ENCODE measurements around the gene BCL3.
A peak's percentile ranks its signal among the peaks of the same experiment; 100 is the strongest.
"Not testable (repeated sequence)": the region's sequence is repeated elsewhere in the genome, so short reads cannot be mapped to it uniquely, and the experiment has no call there.

The BCL3 gene

DNA sequence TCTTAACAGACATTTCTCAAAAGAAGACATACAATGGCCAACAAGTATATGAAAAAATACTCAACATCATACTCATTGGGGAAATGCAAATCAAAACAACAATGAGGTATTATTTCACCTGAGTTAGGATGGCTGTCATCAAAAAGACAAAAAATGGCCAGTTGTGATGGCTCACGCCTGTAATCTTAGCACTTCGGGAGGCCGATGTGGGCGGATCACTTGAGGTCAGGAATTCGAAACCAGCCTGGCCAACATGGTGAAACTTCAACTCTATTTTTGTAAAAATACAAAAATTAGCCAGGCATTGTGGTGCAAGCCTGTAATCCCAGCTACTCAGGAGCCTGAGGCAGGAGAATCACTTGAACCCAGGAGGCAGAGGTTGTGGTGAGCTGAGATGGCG, 27.6 kb upstream of the BCL3 start:
- no peak for DNase-seq (ENCODE audit: low spot score)

DNA sequence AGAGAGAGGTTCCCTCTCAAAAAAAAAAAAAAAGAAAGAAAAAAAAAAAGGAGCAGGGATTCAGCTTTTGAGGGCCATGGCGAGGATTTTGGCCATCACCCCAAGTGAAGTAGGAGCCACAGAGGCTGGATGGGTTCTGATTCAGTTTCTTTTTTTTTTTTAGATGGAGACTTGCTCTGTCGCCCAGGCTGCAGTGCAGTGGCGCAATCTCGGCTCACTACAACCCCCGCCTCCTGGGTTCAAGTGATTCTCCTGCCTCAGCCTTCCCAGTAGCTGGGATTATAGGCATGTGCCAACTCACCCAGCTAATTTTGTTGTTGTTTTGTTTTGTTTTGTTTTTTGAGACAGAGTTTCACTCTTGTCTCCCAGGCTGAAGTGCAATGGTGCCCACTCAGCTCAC, 27.1 kb upstream of the BCL3 start:
- DNase-seq (ENCODE audit: low spot score), result not testable (repeated sequence)

DNA sequence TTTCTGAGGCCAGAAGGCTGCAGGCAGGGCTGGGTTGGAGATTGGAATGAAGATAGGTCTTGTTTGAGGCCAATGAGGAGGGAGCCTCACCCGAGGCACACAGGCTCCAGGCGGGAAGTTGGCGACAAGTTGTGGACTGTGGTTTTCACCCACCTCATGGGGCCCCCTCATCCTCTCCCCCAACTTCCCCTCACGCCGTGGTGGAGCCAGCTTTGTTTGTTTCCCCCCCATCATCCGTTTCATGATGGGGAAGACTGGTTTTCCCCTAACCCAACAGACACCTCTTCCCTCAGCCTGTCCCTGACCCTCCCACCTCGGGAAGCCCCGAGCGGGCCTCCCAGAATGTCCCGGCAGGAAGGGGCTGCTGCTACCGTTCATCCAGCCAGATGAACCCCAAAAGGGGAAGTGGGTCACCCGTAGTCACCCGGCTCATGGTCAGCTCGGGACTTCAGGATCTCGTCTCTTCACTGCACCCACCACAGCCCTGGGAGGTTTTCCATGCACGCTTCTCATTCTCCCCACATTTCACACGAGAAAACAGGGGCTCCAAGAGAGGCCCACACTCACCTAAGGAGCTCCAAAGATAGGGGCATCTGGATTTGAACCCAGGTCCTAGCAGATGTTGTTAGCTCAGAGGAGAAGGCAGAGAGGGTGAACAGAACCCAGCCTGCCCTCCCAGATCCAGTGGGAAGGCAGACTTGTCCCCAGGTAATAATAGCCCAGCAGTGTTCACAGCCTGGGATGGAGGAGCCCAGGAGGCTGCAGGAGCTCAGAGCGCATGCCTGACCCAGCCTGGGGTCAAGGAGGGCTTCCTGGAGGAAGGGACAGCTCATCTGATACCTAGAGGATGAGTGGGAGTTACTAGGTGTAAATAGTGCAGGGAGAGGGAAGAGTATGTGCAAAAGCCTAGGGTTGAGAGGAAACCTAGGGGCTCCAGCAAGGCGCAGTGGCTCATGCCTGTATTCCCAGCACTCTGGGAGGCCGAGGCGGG, 26.1 kb upstream of the BCL3 start:
- no peak for DNase-seq (ENCODE audit: low spot score)

DNA sequence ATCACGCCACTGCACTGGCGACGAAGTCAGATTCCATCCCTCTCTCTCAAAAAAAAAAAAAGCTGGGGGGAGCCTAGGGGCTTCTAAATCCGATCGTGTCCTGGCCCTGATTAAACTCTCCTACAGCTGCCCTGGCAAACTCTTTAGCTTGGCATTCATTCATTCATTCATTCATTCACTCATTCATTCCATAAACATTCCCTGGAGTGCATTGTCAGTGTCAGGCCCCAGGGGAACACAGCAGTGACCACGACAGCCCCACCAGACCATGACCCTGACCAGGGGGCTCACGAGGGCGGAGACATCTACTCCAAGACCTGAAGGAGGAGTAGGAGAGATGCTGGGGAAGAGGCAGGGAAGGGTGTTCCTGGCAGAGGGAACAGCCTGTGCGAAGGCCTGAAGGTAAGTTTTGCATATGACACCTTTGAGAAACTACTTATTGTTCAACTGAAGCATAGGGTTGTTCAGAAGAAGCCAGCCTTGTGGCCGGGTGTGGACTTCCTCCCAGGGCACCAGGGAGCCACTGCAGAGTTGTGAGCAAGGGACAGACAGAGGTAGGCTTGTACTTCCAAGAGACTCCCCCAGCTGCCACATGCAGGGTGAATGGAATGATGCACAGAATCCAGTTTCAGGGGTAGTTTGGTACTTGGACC, 25.1 kb upstream of the BCL3 start:
- DNase-seq (ENCODE audit: low spot score), result no peak

DNA sequence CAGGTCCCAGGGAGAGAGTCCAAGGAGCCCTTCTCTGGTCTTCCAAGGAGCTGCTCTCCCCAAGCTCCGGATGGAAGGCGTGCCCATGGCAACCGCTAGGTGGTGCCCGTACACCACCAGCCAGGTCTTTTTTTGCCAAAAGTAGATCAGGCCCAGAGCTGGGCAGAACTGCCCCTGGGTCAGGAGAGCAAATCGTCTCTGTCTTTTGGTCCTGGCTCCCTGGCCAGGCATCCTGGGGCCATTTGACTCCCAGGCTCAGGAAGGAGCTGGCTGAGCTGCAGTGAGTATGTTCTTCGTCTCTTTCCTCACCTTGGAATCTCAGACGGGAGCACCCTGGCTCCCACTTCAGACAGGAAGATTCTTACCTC, 24.6 kb upstream of the BCL3 start:
- DNase-seq (ENCODE audit: low spot score), result peak; percentile 59

DNA sequence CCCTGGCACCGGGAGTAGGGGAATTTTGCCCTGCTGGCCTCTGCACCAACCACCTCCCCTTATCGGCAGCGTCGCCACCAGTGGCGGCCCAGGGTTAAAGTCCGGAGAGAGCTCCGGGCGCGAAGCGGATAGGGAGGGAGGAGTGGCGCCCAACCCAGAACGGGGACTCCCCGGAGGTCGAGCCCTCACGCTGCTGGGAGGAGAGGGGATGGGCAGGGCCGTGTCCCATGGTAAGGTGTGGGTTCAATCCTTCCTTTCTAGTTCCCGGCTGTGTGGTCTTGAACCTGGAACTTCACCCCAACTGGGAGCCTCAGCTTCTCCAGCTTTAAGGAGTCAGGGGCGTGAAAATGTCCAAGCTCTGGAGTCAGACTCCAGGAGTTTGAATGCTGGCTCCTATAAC, 23.3 kb upstream of the BCL3 start:
- no peak for DNase-seq (ENCODE audit: low spot score)

DNA sequence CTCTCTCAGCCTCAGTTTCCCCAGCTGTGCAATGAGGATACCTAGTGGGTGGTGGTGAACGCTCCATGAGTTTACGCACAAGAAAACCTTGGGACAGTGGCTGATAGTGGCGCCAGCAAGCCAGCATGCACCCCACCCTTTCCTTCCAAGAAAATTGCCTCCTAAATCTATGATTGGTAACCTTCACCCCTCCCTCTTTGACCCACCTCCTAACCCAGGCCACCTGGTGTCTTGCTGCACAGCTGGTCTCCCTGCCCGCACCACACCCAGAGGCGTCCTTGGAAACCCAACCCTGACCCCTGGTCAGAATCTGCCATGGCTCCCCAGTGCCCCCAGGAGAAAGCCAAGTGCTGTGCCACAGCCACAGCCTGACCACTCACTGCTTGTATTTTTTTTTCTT, 22.8 kb upstream of the BCL3 start:
- no peak for DNase-seq (ENCODE audit: low spot score)

DNA sequence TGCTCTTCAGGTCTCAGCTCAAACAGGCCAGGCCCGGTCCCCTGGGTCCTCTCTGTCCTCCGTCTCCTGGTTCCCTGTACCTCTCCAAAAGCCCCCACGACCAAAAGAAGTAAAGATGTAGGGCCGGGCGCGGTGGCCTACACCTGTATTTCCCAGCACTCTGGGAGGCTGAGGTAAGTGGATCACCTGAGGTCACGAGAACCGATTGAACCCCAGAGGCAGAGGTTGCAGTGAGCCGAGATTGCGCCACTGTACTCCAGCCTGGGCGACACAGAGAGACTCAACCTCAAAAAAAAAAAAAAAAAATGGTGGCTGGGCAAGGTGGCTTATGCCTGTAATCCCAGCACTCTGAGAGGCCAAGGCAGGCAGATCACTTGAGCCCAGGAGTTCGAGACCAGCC, 22.0 kb upstream of the BCL3 start:
- DNase-seq (ENCODE audit: low spot score), result no peak

DNA sequence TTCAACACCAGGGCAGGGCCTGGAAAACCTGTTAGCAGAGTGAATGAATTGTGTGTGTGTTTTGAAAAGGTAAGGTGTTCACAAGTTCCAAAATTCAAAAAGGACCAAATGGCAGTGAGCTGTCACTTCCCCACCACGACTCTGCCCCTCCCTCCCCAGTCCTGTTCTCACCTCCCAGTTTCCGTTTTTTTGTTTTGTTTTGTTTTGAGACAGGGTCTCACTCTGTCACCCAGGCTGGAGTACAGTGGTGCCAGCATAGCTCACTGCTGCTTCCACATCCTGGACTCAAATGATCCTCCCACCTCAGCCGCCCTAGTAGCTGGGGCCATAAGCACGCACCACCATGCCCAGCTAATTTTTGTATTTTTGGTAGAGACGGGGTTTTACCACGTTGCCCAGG, 20.3 kb upstream of the BCL3 start:
- DNase-seq (ENCODE audit: low spot score), result no peak

DNA sequence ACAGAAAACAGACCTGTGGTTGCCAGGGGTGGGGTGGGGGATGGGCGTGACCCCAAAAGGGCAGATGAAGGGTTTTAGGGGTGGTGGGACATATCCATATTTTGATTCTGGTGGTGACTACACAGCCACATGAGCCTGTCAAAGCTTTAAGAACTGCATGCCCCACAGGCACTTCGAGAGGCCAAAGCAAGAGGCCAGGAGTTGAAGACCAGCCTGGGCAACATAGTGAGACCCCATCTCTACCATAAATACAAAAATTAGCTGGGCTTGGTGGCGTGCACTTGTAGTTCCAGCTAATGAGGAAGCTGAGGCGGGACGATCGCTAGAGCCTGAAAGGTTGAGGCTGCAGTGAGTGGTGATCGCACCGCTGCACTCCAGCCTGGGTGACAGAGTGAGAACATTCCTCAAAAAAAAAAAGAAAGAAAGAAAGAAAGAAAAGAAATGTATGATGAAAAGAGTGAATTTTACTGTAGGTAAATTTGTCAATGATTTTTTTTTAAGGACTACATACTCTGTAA, 18.9 kb upstream of the BCL3 start:
- DNase-seq (ENCODE audit: low spot score), result no peak

DNA sequence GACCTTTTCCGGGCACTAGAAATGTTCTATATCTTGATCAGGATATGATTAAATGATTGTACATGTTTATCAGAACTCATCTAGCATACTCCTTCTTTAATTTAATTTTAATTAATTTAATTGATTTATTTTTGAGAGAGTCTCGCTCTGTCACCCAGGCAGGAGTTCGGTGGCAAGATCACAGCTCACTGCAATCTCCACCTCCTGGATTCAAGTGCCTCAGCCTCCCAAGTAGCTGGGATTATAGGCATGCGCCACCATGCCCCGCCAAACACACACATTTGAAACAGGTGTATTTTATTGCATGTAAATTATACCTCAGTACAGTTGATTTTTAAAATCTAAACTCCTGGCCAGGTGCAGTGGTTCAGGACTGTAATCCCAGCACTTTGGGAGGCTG, 17.4 kb upstream of the BCL3 start:
- no peak for DNase-seq (ENCODE audit: low spot score)

DNA sequence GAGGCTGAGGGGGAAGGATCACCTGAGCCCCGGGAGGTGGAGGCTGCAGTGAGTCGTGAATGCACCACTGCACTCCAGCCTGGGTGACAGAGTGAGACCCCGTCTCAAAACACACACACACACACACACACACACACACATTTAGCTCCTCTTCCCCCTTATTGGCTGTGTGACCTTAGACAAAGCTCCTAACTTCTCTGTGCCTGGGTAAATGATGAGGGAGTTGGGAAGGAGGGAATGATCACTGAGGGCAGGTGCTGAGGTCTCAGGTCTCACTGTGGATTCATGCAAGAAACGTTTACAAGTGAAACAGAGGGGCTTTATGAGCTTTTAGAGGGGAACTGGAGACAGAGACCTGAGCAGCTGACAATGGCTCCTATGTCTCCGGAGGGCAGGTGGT, 16.9 kb upstream of the BCL3 start:
- DNase-seq (ENCODE audit: low spot score), result no peak

DNA sequence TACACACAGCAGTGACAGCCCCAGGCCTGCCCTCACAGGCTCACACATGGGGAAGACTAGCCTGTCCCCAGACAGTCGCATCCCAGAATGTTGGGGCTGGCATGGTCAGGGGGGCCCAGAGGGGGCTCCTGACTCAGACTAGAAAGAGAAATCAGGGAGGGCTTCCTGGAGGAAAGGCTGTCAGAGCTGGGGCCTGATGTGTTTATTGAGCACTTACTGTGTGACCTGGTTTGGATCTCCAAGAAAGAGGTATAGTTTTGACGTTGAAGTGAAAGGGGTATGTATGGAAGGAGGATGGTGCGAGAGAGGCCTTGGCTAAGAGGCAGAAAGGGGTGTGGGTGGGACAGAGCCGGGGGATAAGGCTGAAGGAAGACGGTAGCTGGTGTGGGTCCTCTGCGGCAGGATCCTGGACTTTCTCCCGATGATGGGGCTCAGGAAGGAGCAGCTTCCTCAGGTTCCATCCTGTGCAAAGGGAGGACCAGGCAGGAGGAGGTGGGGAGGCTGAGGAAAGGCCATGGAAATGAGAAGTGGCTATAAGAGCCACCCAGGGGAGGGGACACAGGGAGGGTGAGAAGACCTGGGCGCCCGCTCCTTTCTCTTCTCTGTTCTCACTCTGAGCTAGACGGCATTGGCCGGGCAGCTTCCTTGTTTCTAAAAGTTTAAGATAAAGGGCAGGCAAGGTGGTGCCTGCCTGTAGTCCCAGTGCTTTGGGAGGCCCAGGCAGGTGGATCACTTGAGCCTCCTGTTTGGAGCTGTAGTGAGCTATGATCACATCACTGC, 16.1 kb upstream of the BCL3 start:
- DNase-seq (ENCODE audit: low spot score), result no peak

DNA sequence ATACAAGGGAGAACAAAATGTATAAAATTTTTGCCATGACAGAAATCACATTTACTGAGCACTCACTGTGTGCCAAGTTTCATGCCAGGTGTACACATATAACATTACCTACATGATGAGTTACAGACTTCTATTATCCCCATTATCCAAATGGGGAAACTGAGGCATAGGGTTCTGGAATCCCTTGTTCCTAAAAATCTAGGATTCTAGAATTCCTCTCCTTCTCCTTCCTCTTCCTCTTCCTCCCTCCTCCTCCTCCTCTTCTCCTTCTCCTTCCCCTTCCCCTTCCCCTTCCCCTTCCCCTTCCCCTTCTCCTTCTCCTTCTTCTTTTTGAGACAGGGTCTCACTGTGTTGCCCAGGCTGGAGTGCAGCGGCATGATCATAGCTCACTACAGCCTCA, 14.2 kb upstream of the BCL3 start:
- DNase-seq (ENCODE audit: low spot score), result no peak

DNA sequence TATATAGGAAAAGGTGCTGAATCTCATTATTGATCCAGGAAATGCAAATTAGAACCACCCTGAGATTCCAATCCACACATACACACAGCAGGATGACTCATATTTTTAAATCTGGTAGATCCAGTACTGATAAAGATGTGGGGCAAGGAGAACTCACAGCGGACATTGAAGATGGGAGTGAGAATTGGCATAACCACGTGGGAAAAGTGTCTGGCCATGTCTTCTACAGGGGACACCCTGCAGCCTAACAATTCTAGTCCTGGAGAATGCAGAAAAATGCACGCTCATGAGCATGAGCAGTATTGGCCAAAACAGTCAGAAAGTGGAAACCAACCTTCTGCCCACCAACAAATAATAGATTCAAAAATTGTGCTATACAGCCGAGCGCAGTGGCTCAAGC, 13.5 kb upstream of the BCL3 start:
- DNase-seq (ENCODE audit: low spot score), result no peak

DNA sequence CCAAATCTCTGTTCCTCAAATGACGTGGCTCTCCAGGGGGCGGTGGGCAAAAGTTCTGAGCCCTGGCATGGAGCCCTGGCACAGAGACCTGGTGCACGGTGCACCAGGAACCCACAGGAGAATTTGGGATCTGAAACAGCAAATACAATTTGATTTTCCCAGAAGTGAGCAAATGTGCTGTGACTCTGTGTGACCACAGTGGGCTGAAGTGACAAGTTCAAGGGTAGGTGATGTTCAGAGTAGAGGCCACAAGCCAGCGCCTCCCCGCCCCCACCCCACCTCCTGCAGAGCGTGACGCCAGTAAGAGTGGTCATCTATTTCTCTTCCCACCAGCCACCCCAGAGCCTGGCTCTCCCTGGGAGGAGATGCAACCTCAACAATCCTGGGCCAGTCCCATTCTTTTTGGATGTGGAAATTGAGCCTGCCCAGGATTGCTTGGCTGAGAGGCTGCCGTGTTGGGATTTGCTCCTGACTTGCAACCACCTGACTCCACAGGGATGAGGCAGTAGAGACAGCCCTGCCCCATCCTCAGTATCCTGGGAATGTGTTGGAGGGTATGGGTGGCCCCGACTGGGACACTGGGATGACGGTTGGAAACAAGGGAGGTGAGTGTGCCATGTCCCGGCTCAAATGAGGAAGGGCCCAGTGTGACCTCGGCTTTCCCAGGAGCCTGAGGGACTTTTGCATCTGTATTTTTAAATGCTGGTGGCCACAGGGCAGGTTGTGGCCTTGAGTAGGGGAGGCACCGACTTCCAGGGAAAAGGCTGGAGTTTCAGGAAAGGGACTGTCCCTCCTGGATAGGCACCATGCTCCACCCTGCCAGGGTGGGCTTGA, 11.1 kb upstream of the BCL3 start:
- DNase-seq (ENCODE audit: low spot score), result no peak

DNA sequence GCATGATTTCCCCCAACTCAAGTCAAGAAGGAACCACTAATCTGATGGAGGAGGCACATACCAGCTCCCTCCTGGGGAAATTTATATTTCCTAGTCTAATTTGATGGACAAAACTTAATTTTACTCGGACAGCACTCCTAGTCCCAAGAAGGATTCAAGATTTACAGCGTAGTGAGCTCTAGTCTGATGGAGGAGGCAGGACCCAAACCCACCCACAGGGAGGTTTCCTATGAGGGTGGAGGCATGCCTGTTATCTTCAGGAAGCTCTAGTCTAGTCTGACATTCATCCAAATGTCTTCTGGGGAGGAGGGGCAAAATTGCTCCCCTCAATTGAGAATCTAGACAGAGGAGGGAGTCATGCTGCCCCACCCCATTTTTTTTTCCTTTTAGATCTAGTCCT, 10.4 kb upstream of the BCL3 start:
- no peak for DNase-seq (ENCODE audit: low spot score)

DNA sequence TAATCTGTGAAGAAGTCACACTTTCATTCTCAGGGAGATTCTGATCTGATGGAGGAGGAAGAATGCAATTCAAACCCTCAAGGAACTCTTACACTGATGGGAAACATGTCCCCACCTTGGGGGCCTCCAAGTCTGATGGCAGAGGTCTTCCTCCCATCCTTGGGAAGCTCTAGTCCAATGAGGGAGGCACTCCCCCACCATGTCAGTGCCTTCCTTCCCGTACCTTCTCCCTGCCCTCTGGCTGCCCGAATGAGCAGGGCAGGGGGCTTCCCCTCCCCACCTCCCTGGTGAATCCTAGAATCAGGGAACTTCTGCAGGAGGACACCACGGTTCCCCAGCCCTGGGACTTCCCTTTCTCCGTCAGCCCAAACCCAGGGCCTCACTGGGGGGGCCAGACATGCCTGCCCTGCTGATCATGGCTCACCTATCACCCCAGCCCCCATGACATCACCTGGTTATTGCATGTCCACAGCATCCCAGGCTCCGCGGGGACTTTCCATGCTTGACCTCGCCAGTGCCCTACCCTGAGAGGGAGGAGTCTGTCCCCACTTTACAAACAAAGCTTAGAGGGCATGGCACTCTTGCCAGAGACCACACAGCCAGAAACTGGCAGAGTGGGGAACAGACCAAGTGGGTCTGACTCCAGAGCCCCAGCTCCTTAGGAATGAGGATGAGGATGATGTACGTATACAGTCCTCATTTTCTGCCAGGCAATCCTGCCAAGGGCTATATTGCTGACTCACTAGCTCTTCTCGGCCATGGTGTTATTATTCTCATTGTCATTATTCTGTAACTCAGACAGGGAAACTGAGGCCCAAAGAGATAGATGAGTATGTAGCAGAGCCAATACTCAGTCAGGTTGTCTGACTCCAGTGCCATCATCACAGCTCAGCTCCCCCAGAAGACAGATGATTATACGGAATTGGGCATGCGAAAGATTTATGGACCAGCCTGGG, 9.6 kb upstream of the BCL3 start:
- no peak for DNase-seq (ENCODE audit: low spot score)

DNA sequence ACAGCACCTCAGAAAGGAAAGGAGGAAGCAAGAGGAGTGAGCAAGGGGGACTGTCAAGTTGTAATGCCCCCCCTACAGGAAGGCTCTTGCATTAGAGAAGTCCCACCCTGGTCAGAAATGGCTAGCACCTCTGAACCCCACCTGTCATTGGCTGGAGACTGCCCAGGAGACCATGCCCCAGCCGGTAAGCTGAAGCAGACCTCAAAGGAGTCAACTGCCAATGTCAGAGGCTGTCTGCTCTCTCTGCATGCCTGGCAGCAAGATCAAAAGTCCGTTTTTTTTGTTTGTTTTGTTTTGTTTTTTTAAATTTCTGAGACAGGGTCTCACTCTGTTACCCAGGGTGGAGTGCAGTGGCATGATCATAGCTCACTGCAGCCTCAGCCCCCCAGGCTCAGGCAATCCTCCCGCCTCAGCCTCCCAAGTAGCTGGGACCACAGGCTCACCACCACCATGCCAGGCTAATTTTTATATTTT, 8.1 kb upstream of the BCL3 start:
- DNase-seq (ENCODE audit: low spot score), result no peak

DNA sequence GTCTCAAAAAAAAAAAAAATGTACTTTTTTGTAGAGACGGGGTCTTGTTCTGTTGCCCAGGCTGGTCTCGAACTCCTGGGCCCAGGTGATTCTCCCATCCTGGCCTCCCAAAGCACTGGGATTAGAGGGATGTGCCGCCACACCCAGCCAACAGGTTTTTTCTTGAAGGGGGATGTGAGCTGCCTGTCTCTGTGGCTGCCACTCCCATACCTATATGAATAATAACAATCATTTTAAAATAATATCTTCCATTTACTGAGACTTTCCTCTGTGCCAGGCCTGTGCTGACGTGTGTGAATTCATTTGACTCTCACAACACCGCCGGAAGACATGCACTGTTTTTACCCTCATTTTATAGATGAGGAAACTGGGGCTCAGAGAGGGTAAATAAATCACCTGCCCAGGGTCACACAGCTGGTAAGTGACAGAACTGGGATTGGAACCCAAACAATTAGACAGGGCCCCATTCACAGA, 7.2 kb upstream of the BCL3 start:
- DNase-seq (ENCODE audit: low spot score), result no peak

All from SK-N-DZ (cell line).